ENCODE data around the gene ROBO4.

Gene ROBO4

DNA sequence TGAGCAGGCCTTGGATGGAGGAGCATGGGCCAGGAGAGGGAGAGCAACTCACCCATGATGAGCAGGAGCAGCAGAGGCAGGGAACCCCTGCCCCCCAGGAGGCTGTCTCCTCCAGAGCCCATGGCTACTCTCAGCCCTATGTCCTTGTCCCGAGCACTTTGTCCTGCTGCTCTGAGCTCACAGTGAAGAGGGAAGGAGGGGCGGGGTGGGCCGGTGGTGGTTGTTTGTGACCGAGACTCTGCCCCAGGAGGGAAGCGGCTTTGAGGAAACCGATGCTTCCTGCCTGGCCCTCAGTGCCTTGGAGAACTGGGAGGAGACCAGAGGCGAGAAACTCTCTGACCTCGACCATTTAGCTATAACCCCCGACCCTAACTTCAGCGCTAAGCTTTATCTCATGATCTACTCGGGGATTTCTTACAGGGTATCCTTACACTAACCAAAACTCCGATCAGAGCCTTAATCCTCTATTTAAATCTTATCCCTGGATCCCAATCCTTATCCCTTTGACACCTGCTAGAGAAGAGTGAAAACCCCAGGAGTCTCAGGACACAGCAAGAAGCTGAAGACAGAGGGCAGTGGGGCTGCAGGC, at the start of gene ROBO4:
TSS of gene ROBO4 (minus strand) at position 192 of the 589 bp plus-strand sequence. CDS start at position 122, 70 bp downstream.
- DNase-seq (ENCODE audit: low read depth): no peak

DNA sequence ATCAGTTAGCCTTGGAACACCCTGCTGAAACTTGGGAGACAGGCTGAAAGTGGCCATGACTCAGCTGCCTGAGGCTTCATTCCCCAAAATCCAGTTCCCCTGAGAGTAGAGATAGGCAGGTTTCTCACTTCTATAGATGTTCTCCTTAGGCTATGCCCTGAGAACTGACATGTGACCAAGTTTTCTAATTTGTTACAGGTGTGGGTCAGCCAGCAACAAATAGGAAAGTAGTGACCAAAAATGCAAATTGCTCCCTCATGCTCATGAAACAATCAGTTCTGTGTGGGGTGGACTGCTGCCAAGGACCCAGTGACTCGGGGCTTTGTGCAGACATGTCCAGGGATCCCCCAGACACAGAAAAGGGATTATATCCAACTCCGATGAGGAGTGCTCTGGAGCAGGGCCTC, 49.1 kb upstream of the ROBO4 start:
- no peak for DNase-seq (ENCODE audit: low read depth)

DNA sequence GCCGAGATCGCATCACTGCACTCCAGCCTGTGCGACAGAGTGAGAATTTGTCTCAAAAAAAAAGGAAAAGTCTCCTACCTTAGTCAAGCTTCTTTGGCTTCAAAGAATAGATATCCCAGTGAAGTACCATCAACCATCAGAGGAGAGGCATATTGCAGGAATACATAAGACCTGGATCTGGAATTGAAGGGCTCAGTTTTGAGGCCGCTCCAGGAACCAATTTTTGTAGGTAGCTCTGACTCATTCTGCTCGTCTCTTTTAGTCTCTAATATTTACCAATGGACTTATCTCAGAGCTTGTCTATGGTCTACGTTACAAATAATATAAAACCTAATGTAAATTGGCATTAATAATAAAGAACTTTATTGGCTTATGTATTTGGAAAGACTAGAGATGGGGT, 48.2 kb upstream of the ROBO4 start:
- no peak for DNase-seq (ENCODE audit: low read depth)

DNA sequence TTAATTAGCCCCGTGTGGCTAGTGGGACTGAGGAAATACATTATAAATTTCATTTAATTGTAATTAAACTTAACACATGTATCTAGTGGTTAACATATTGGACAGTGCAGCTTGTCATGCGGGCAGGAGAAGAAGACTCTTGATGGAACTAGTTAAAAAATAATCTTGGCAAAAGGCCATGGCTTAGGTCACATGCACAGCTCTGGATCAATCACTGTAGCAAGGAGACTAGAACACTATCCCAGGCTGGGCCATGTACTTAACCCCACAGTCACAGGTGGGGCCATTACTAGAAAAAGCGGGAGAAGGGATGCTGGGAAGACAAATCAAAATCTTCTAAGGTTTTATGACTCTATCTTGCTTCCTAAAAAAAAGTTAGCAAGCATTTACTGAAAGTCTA, 46.9 kb upstream of the ROBO4 start:
- no peak for DNase-seq (ENCODE audit: low read depth)

DNA sequence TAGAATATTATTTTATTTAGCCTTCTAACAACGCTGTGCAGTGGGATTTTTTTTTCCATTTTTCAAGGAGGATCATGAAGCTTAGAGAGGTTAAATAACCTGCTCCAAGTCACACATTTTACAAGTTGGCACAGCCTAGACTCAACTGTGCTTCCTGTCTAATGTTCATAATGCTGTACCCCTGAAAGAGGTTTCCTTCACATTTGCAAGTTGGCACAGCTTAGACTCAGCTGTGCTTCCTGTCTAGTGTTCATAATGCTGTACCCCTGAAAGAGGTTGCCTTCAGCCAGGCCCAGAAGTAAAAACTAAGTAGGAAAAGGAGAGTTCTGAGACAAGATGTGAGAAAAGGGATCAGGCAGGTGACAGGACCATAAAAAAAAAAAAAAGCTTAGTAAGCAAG, 46.1 kb upstream of the ROBO4 start:
- no peak for DNase-seq (ENCODE audit: low read depth)

DNA sequence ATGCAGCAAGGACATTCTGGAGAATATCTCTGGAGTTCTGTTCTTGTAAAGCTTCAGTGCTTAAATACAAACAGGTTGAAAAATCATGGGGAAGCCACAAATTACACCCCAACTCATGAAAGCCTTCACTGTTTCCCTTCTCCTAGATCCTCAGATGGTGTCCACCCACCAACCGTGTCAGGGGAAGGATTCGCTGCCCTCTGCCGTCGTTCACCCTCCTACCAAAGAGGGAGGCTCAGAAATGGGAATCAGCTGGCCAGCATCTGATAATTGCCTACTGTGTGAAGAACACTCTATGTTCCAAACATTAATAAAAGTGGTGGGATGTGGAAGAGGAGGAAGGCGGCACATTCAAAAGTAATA, 45.6 kb upstream of the ROBO4 start:
- DNase-seq (ENCODE audit: low read depth): no peak

DNA sequence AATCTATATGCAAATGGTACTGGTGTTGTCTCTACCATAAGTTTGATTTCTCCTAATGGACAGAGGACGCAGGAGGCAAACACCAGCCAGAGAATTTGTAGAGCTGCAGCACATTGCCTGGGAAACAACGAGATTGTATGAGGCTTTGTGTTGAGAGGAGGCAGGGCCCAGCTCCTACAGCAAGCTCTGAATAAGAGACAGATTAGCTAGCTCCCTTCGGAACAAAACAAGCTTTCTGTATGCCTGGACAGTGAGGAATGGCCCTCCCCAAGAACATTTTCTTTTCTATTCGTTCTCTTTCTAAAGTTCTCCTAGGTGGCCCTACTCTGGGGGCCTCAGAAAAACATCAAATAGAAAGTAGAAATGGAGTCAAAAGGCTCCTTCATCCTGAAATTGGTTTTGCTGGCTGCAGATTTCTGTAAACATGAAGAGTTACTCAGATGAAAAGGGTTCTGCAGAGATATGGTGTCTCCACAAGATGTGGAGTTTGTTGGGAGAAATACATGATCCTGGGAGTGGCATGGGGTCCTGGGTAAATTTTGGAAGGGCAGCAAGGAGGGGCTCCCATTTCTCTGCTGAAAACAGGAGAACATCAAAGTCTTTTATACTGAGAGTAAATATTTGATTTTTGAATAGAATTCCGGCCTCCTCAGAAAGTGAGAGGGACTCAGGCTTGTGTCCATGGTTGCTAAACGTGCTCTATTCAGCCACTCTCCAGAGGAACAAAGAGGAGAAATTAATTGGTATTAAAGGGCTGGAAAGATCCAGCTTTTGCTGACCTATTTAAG, 45.0 kb upstream of the ROBO4 start:
- DNase-seq (ENCODE audit: low read depth): no peak

DNA sequence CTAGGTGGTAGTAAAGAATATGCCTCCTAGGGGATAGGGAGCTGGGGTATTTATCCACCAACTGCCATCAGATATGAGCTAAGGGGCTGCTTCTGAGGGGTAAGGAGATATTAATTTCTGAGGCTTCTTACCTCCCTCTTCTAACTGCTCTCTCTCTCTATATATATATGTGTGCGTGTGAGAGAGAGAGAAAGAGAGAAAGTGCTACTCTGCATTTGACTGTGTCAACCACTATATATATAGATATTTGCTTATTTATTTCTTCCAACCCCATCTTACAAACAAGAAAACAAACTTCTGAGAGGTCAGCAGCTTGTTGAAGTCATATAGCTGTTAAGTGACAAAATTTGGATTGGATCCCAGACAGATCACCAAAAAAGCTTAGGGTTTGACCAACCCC, 44.0 kb upstream of the ROBO4 start:
- DNase-seq (ENCODE audit: low read depth): no peak

DNA sequence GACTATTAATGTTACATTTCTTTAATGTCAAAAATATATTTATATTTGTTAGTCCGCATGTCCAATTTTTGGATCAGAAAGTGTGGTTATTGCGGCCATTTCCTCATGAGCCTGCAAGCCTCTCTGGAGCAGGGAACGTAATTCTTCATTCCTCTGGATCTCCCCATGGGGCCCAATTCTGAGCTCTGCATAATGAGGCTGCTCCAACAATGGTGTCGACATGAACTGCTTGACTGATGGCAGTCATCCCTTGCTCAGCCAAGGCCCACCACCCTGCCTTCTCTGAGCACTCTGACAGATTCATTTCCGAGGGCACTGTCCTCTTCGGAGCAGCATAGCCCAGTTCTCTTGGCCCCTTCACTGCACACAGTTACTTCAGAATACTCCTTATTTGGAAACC, 41.3 kb upstream of the ROBO4 start:
- DNase-seq (ENCODE audit: low read depth): no peak

DNA sequence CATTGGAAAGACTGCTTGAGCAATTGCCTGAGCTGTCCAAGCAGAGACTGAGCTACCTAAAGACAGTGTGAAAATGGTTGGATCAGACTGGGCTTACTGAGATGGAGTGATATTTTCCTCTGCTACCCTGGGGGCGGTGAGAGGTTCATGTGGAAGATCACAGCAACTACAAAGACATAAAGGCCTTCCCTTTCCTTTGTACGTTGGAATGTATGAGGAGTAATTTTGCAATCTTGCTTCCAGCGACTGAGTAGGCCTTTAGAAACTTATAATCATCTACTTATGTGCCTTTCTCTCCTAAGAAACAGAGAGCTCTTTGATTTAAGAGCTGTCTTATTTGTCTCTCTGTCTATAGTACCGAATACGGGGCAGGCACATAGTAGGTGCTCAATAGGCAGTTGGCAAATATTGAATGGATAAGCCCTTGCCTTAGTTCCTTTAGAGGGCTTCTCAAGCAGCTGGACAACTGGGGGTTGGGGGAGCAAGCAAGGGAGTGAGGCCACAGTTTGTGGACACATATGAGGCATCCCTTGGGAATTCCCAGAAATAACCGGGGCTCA, 40.6 kb upstream of the ROBO4 start:
- DNase-seq (ENCODE audit: low read depth): no peak

DNA sequence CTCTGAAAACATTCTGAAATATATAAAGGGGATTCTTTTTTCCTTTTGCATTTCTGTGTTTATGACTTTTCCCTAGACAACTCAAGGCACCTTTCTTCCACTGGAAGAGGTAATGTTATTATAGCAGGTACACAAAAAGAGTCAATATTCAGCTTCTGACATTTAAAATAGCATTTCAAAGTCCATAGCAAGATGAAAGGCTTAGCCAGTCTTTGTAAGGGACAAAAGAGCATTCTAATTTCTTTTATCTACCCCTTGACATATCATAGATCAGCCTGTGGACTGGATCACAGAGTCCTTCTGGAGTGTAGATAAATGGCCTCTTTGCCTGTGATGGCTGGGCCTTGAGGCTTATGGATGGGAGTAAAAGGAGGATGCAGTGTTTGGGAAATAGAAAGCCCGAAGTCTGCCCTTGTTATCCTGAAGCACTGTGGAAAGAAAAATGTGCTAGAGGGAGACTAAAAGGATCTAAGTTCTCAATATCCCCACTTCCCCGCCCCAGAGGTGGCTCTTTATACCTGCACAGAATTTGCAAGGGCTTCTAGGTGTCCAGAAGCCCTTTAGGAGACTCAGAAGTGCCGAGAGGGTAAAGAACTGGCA, 39.8 kb upstream of the ROBO4 start:
- DNase-seq (ENCODE audit: low read depth): no peak

DNA sequence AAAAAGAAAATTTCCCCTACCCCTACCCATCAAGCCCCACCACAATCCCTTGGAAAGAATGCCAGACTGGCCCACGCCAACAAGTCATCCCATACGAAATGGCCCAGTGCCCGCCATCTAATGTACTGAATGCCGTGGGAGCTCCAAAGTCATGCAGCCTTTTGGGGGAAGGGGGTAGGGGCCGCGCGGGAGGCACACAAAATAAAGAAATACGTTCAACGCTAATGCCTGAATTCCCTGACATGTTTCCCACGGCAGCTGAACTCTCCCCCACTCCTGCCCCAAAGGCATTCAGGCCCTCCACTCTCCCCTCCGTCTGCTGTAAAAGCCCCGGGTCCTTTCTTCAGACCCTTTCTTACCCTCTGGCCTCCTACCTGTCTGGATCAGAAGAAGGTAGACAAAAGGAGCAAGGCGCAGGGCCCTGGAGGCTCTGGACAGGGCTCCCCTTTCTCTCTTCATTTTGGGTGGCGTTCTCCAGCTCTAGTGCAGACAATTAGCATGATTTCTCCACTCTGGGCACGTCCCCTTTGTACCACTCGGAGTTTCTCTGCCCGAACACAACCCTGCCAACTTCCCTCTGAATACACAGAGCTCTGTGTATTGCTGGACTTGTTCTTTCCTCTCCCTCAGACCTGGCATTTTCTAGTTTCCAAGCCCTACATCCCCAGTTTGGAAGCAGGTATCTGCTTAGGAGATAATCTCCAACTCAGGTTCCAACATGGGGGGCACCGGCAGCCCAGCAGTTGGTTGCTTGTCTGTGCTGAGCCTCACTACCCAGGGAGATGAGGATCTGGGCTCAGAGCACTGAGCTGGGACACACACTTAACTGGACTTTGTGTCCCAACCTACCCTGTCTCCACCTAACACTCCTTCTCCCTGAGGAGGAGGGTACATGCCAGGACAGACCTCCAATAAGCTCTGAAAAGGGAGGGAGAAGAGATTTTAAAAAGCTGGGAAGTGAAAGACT, 38.2 kb upstream of the ROBO4 start, which contains the start of gene HEPACAM:
TSS of gene HEPACAM (minus strand) at position 500 of the 967 bp plus-strand sequence. CDS start at position 459, 41 bp downstream.
- no peak for DNase-seq (ENCODE audit: low read depth)

DNA sequence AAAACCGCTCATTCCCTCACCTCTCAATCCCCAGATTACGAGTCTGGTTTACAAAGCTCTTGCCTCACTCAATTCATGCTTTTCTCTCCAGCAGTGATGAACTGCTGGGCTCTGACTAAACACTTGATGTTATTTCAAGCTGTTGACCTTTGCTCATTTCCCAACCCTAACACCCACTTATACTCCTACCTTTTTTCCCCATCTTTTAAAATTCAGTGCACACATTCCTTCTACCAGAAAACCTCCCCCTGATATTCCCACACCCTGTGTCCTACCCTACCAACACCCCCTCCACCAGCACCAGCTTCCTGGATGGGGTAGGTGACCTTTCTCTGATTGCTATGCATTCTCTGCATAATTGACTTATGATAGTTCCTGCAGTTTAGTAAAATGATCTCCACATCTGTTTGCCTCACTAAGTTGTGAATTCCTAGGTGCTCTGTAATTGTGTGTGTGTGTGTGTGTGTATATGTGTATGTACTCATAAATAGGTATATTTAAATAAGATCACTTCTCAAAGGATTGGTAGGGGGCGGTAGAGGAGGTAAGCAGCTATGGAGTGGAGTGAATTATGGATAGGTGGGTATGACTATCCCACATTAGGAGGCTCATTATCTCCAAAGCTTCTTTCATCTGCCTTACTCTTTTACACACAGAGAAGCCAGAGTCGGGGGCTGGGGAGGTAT, 37.3 kb upstream of the ROBO4 start:
- no peak for DNase-seq (ENCODE audit: low read depth)

DNA sequence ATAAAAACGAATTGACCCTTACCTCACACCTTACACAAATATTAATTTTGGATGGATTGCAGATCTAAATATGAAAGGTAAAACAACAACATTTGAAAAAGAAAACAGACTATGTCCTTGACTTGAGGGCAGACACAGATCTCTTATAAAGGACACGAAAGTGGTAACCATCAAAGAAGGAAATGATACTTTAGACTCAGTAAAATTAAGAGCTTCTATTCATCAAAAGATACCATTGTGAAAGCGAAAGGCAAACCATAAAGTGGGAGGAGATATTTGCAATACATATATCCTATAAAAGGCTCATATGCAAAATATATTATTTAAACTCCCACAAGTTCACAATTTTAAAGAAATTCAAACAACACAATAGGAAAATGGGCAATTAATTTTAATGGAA, 33.1 kb upstream of the ROBO4 start:
- no peak for DNase-seq (ENCODE audit: low read depth)

DNA sequence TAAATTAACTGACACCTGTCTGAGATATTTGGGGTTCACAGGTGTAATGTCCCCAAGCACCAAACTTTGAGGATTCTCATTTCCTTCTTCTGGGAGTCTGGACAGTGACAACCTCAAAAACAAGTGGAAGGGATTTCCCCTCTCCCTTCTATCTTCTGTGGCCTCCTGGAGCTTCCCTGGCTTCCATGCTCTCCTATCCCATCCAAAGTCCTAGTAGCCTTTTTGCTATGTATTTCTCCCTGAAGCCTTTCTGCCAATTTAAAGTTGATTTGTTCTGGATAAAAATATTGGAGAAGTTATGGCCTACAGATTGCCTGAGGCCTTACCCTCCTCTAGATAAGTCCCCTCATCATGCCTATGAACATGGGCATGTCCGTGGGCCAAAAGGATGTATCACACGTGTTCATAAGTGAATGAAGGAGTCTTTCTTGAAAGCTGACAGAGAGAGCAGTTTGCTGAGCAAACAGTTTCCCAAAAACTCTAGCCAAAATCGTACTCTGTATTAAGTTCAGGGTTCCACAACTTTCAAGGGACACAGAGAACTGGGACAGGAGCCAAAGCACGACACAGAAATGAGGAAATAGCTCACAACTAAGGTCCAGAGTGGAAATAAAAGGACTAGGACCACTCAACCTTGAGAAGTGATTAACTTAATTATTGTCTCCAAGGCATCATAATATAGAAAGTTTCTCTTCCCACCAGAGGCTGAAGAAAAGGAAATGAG, 31.4 kb upstream of the ROBO4 start:
- DNase-seq (ENCODE audit: low read depth): no peak

DNA sequence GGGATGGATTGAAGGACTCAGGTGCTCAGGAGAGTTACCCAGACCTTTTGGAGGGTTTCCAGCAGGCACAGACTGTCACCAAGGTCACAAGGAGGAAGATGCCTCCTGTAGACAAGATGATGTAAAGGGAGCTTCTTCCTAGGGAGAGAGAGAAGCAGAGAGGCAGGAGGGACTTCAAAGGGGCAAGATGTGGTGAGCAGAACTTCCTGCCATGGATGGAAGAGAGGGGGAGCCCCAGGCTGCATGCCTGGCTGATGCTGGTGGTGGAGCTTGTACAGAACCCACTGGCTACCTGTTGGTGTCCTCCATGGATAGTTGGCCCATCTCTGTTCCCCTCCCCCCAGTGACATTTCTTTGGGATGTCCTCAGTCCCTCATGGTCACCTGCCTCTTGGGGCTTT, 25.6 kb upstream of the ROBO4 start:
- DNase-seq (ENCODE audit: low read depth): no peak

DNA sequence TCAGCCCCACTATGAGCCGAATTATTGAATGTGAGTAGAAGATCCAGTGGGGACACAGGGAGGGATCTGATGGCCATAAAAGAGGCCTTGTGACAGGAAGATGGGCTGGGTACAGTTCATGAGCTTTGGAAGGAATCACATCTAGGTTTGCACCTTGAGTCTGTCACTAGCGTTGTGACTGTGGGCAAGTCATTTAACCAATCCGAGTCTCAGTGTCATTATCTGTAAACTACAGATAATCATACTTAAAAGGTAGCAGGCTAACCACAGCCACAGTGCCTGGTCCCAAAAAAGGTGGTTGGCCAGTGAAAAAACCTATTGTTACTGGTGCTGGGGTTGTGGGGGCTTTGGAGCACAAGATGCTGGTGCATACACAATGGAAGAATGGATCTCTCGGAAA, 25.2 kb upstream of the ROBO4 start:
- no peak for DNase-seq (ENCODE audit: low read depth)

DNA sequence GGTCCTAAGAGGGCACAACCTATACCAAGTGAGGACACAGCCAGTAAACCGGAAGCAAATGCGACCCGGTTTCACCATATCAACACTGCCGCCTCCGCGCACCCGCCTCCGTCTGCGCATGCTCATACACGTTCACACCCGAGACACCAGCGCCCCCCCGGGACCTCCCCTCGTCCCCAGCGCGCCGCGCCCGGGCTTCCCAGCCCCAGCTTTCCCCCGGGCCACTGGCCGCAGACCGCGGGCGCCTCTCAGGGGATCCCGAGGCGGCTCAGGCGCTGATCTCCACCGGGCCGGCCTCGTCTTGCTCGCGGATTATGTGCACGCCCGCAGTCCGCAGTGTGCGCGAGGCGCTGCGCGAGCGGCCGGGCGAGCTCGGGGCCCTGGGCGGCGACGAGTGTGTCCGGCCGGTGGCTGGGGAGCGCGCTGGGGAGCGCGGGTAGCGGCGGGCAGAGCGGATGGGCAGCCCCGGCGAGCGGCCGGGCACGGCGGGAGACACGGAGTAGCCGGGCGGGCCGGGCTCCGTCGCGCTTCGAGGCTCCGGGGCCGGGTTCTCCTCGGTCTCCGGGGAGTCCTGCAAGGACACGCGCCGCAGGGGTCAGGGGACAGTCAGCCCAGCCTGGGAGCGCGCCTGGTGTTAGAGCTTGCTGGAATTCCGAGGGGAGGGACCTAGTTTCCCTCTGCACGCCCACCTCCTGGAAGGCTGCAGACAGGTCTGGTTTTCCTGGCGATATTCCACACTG, 23.4 kb upstream of the ROBO4 start:
- DNase-seq (ENCODE audit: low read depth): peak; percentile 65

DNA sequence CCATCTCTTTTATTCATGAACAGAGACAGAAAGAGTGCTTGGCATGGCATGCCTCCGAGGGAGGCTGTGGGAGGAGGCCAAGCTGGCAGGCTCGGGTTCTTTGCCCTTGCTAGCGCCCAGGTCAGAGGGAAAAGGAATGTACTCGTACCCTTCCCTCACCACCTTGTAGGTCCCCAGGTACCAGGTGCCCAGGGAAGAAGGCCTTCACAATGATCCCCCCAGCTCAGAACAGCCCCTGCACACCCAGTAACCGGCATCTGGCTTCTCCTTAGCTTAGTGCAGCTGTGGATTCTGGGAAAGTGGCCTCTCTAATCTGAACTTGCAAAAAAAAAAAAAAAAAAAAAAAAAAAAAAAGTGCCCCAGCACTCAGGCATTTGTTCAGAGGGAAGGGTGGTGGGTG, 22.7 kb upstream of the ROBO4 start:
- DNase-seq (ENCODE audit: low read depth): no peak

DNA sequence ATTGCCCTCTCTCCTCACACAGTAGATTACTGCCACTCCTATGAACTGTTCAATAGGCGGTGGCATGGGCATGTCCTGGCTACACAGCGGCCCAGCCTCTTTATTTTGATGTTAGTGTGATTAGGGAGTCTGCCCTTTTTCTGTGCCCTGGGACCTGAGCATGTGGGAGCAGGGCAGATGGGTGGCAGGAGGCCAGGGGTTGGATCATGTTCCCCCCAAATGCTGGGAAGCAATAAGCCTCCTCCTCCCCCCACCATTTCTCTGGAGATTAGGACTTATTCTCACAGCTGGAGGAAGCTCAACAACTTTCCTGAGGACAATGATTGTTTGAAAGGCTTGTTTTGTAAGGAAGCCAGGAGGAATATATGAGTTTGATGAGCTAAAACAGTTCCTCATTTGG, 22.2 kb upstream of the ROBO4 start:
- DNase-seq (ENCODE audit: low read depth): no peak

Measured in stimulated activated CD8-positive, alpha-beta memory T cell treated with anti-CD3 and anti-CD28 coated beads, Interleukin-12 subunit alpha, Interleukin-12 subunit beta, amount 100 ng/mL, for 1 hour (primary cell).